Measurements from ENCODE around the gene SLC38A10. TPM values are rescaled to one million over a fixed set of nuclear protein-coding genes. Genes with fewer than 3 reads are reported as not detected.

Gene SLC38A10
- total RNA-seq = 36.0 TPM
- long read RNA-seq, full-length matches to known transcripts = 25 of 204 reads
- long read RNA-seq, partial matches to known transcripts = 16 of 204 reads
- long read RNA-seq, other reads (novel, unspliced or antisense) = 163 of 204 reads

DNA sequence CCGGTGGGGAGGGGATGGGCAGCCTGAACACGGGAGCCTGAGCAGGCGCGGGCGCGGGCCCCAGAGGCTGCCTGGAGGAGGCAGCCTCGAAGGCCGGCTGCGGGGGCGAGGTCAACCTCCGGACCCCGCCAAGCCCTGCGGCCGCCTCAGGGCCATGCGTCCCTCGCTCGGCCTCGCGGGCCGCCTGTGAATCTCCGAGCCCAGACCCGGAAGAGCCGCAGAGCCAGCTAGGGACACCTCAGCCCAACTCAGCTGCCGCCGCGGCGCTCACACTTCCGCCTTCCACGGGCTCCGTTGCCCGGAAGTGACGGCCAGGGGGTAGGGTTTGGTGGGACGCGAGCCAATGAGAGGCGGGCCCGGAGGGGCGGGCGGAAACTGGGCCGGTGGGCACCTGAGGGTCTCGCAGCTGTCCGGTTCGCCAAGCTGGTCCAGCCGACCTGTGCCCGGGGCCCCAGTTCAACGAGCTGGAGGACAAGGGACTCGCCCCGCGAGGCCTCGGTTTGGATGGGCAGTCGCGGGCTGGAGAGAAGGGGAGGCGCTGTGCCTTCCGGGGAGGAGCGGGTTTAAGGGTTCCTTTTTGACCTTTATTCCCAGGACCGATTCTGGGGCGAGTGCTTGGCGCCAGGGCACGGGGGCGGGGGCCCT lies at the start of gene SLC38A10:
SLC38A10 (minus strand) TSS at position 277 of the 645 bp plus-strand sequence. CDS start 386 bp downstream, outside the sequence.
- intact Hi-C loops (cut with DNase I) = loop anchor here (5.0 kb wide), 1 partner anchor 42 kb away; no protein-coding TSS in a partner anchor

DNA sequence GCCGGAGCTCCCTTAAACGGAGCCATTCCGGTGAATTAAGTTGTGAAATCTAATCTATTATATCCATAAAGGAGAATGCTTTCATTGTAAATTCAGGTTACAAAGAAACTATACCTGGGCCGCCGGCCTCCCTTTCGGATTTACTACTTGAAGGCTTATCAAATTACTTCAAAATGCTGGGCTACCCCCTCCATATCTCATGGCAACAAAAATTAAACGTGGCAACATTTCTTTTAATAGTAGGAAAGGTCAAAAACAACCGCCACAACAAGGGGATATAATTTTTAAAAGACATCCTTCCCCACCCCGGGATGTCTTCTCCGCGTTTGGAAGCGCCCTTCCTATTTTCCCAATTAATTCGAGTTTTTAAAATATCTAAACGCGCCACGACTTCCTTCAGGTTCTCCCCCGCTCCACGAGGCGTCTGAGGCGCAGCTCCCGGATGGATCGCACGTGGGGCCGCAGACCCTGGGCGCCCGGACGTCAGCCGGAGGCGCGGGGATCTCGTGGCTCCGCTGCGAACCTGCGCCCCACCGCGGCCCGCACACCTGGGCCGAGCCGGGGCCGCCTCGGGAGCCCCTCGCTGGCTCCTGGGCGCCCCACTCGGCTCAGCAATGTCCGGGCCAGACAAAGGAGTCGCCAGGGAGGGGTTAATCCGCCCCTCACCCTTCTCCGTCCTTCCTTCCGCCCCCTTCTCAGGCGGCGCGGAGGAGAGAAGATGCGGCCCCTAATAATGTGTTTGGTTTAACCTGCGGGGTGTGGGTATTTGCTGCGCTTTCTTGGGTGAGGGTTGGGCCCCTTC lies 47.4 kb upstream of the SLC38A10 start:
- DNase-seq (ENCODE audit: low spot score) = no peak
- intact Hi-C loops (cut with DNase I) = no loop called here

More for the DNA sequence above, at the start of gene SLC38A10:
- peak; percentile 98 for DNase-seq (ENCODE audit: low spot score)

DNA sequence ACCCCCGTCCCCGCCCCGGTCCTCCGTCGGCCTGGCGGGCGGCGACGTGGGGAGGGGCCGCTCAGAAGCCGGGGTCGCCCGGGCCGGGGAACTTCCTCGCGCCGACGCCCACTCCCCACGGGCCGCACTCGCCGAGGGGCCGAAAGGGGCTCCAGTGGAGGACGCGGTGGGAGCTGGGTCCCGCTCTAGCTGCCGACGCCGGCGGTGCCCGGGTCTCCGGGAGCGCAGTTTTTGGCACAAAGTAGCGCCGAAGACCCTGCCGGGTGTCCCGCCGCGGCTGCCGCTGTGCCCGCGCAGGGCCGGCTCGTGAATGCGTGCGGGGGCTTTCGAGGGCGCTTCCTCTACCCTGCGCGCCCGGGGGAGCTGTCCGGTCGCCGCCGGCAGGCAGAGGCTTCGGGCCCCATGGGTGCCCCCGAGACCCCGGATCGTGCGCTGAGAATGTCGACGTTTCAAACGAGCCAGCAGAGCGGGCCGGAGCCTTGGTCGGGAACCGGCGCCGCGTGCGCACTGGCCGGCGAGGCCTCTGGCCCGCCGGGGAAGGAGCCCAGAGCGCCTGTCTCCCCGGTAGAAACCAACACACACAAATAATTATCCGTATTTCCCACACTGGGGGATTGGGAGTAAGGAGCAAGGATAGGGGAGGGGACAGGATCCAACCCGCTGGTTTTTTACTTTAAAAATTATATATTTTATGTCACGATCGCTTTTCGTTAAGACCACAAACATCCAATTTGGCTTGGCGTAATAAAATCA lies 46.6 kb upstream of the SLC38A10 start:
- no peak for DNase-seq (ENCODE audit: low spot score)
- intact Hi-C loops (cut with DNase I) = no loop called here

DNA sequence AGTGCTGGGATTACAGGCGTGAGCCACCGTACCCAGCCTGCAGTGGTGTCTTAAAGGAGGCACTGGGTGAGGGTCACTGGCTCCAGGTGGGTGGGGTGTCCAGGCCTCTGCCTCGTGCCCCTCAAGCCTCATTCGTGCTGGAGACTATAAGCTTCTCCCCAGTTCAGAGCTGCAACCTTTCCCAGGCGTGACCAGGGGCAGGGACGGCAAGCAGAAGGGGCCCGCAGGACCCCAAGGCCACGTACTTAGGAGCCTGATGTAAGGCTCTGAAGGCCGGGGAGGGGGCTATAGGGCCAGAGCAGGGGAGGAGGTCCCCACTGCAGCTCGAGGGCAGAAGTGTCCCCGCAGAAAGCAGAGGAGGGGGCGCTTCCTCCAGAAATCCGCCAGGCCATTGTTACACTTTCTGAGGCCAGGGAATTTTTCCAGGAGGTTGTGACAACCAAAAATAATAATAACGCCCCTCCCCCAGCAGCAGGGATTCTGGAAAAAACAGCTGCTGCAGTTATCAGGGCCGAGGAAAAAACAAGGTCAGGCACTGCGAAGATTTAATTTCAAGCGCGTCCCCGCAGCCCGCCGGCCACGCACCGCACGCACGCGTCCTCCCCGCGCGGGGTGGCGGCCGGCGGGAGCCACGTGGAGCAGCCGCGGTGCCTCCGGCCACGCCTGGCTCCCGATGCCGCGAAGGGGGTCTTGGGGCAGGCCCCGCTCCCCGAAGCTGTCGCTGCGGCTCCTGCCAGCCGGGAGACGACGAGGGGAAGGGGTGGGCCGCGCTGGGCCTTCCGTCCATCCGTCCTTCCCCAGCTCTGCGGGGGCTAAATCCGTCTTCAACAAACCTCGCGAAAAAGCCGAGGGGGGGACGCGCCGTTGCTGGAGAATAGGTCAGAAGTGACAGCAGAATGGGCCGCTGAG lies 45.8 kb upstream of the SLC38A10 start:
- intact Hi-C loops (cut with DNase I) = no loop called here
- DNase-seq (ENCODE audit: low spot score) = no peak

DNA sequence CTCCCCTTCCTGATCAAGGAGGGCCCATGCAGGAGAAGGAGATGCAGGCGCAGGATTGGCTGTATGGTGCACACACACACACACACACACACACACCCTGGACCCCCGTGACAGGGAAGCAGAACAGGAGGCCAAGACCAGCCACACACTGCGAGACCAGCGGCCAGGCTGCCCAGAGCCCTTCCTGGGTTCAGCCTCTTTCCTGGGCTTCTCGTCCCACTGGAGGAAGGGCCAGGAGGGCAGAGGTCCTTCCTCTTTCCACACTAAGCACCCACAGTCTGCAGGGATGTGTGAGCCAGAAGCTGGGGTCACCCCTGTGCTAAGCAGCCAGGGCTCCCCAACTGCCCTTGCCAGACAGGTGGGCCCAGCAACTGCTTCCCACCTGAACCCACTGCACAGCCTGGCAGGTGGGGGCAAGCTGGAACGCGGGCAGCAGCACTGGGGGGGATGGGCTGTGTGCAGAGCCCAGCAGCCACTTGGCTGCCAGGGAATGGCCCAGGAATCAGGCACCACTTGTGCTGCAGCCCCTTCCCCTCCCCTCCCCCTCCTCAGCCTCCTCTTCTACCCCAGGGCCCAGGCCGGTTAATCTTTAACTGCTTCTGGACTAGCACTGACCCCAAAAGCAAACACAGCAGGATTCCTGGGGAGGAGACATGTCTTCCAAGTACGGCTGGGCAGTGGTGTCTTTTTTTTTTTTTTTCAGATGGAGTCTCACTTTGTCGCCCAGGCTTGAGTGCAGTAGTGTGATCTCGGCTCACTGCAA lies 44.6 kb upstream of the SLC38A10 start:
- DNase-seq (ENCODE audit: low spot score) = no peak

DNA sequence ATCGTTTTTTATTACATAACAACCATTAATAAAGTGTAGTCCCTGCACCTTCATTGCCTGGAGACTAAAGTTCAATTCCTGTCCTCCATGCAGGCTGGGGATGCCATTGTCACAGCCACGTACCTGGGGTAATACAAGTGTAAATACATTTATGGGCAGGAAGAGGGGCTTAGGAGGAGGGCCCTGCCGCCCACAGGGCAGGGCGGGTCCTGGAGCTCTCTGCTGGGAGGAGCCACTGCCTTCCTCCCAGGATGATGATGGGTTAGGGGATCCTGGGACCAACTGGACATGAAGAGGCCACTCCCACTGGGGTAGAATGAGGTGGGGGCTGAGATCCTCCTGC lies 44.1 kb upstream of the SLC38A10 start:
- no peak for DNase-seq (ENCODE audit: low spot score)
- intact Hi-C loops (cut with DNase I) = loop anchor here (5.0 kb wide), 1 partner anchor 42 kb away; the partner anchor contains the start of gene SLC38A10

More for the DNA sequence above, 44.6 kb upstream of the SLC38A10 start:
- intact Hi-C loops (cut with DNase I) = loop anchor here (5.0 kb wide), 1 partner anchor 42 kb away; the partner anchor contains the start of gene SLC38A10

DNA sequence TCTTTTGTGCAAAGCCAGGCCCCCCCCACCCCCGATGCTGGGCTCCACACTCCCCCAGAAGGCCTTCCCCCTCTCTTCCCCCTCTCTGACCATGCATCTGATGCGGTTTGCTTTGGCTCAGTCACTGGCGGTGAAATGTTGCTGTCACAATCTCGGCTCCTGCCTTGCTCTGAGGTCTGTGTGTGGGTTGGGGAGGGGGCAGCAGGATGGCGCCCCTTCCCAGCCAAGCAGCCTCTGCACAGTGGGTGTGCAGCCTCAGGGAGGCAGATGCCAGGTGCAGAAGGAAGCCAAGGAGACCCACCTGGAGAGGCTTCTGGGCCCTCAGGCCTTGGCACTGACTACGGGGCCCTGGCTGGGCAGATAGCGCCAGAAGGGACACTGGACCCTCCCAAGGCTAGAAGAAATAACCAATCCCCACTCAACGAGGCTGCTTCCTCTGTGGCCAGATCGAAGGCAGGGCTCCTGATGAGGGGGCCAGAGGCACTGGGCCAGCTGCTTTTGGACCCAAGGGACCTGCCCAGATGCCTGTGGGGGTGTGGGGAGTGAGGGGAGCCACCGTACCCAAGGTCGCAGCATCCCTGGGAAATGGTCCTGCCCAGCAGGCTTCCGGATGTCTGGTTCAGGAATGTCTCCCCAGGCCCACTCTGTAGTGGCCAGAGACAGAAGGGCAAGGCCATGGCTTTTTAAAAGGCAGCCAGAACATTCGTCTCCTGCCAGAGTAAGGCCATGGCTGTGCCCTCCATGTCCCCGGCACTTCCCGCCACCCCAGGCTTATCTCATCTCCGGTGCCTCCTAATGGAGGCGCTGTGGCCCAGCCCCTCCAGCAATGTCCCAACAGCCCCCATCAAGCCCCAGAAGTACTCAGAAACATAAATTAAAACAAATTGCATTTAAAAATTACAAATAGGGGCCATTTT lies 43.4 kb upstream of the SLC38A10 start:
- intact Hi-C loops (cut with DNase I) = loop anchor here (5.0 kb wide), 1 partner anchor 41 kb away; the partner anchor contains the start of gene SLC38A10
- no peak for DNase-seq (ENCODE audit: low spot score)

DNA sequence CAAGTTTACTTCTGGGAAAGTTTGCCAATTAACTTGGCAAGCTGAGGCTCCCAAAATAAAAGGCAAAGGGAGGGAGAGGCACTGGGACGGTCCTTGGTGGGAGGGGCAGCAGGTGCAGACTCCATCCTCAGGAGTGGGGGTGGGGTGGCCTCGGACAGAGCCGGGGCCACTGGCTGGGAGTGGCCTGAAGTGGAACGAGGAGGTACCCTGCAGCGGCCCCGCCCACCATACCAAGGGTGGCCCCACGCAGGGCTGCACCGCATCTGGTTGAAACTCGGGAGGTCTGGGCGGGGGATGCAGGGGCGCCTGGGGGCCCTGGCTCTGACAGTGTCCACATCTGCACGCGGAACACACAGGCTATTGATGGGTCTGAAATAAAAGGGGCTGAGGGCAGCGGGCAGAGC lies 42.4 kb upstream of the SLC38A10 start:
- intact Hi-C loops (cut with DNase I) = loop anchor here (5.0 kb wide), 1 partner anchor 40 kb away; the partner anchor contains the start of gene SLC38A10
- DNase-seq (ENCODE audit: low spot score) = no peak

DNA sequence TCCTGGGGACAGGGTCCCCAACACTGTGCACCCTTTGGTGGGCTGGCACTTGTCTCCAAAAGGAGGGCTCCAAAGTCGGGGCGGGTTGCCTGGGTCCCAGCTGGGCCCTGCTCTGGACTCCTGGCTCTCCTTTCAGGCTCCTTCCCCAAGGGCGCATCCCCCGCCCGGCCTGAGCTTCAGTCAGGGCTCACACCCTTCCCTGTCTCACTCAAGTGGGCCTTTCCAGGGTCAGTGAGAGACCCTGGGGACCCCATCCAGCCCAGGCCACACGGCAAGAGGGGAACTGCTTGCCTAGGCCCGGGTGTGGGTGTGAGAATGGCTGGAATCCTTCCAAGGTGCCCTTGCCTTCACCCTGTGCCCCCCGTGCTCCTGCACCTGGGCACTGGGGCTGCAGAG lies 41.8 kb upstream of the SLC38A10 start:
- intact Hi-C loops (cut with DNase I) = loop anchor here (5.0 kb wide), 1 partner anchor 40 kb away; the partner anchor contains the start of gene SLC38A10
- DNase-seq (ENCODE audit: low spot score) = no peak

DNA sequence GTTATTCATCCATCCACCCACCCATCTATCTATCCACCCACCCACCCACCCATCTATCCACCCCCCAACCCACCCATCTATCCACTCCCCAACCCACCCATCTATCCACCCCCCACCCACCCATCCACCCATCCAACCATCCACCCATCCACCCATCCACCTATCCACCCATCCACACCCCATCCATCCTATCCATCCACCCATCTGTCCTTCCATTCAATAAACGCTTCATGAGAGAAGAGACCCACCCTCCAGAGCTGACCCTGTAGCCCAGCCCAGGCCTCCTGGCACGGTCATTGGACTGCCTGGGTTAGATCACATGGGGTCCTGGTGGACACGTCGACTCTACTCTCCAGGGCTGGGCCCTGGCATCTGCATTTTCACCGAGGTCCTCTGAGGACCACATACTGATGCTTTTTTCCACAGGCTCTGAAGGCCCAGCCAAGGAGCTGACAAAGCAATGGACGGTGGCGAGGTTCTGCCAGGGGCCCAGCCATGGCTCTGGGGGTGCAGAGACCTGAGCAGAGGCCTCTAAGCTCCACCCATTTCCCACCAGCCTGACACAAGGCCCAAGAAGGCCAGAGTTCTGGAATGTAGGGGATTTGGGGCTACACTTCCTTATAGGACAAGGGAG lies 41.3 kb upstream of the SLC38A10 start:
- DNase-seq (ENCODE audit: low spot score) = no peak
- intact Hi-C loops (cut with DNase I) = loop anchor here (5.0 kb wide), 1 partner anchor 39 kb away; the partner anchor contains the start of gene SLC38A10

DNA sequence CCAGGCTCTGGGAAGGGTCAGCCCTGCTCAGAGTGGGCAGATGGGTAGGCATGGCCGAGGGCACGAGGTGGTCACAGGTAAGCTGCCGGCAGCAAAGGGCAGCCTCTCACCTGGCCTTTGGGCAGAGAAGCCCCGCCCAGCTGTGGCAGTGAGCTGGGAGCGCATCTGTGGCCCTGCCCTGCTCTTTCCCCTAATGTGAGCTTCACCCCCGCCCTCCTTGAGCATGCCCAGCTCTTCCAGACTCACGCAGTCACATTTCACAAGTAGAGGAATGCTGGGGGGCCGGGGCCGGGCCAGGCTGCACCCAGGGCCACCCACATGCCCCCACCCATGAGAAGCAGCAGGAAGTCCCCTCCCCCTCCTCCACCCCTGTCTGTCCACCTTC lies 40.7 kb upstream of the SLC38A10 start:
- intact Hi-C loops (cut with DNase I) = loop anchor here (5.0 kb wide), 1 partner anchor 38 kb away; the partner anchor contains the start of gene SLC38A10
- DNase-seq (ENCODE audit: low spot score) = no peak

DNA sequence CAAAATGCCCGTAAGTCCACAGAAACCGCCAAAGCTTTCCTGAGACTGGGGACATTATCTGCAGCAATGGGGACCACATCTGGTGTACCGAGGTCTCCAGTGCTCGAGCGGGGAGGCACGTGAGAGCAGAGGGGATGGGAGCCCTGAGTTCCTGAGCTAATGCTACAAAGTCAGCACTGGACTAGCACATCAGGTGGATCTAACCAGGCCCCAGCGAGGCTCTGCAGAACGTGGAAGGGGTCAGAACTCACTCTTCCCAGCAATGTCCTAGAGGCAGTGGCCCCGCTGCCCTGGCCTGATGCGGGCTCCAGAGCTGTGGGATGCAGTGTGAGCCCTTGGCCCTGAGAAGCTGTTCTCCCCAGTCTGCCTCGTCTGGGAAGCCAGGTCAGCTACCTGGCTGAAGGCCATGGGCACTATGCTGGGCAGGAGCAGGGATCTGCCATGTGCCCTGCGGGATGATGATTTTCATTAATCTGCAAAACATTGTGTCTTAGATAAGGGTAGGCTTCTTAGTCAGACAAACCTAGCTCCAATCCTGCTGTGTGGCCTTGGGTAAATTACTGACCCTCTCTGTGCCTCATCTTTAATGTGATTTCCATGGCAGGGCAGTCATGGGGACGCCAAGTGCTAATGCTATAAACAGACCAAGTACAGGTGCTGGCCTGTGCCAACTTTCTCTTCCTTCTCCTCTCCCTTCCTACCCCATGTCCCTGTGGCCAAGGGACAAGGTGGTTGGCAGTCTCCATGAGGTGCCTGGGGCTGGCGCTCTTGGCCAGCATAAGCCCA lies 40.1 kb upstream of the SLC38A10 start:
- no peak for DNase-seq (ENCODE audit: low spot score)
- intact Hi-C loops (cut with DNase I) = loop anchor here (5.0 kb wide), 1 partner anchor 38 kb away; the partner anchor contains the start of gene SLC38A10

DNA sequence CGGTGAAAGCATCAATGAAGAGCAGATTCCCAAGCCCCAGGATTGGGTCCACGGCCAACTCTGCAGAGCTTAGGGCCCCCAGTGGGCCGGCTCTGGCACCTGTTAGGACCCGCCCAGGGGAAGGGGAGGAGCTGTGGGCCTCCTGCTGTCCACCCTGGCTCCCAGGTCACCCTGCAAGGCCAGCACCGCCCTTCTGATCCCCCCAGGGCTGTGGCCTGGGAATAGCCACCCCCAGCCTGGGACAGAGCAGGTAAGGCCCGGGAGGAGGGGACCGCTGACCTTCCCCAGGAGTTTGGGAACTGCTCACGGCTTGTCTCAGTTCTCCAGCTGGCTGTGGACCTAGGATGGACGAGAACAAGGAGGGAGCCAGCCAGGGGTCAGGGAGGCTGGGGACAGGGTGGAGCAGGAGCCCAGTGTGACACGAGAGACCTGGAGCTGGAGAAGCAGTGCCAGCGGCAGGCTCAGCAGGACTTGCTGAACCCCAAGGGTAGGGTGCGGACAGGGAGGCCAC lies 39.3 kb upstream of the SLC38A10 start:
- intact Hi-C loops (cut with DNase I) = no loop called here
- no peak for DNase-seq (ENCODE audit: low spot score)

DNA sequence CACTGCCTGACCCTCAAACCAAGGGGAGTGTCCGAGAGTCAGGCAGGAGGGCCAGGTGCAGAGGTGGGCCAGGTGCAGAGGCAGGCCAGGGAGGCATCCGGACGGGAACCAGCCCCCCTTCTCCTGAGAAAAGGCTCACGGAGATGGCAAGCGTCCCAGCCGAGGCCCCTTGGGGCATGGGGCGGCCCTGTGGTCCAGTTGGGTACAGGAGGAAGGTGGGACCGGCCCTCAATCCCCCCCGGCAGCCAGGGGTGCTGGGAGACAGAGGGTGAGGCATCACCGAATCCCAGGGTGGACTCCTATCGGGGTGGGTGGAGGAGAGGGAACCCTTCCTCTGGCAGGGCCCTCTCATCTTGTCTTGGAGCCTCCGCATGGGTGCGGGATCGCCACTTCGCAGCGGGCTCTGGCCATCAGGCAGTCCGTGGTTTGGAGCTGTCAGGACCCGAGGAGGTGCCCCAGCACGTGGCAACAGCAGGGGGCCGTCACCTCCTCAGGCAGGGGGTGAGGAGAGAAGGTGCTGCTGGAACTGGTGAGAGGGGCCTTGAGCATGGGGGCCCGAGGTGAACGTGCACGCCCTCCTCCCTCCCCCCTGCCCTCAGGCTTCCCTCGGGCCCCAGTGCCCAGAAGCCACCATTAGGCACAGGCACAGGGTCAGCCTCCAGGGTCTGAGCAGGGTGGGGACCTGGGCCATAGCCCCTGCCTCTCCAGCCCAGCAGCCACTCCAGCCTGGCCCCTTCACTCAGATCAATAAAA lies 38.7 kb upstream of the SLC38A10 start:
- intact Hi-C loops (cut with DNase I) = no loop called here
- no peak for DNase-seq (ENCODE audit: low spot score)
